GM18508 (cell line): ENCODE measurements around the gene VPS8.

ENCODE experiments used
- ATAC-seq: cut with Tn5 transposase; IDR thresholded peaks from one replicate; pipeline ENCODE4 v1.9.1; 2021; ENCODE audit warnings: moderate number of reproducible peaks; ENCODE audit not compliant: insufficient read depth, unreplicated experiment

VPS8 gene

GRCh38 chr3:185030951-185031350 lies 219.0 kb downstream of the VPS8 start:
- no peak for ATAC-seq

GRCh38 chr3:185037801-185038200 lies 225.8 kb downstream of the VPS8 start:
- no peak for ATAC-seq

GRCh38 chr3:185040425-185040824 lies 228.5 kb downstream of the VPS8 start:
- ATAC-seq: no peak

DNA sequence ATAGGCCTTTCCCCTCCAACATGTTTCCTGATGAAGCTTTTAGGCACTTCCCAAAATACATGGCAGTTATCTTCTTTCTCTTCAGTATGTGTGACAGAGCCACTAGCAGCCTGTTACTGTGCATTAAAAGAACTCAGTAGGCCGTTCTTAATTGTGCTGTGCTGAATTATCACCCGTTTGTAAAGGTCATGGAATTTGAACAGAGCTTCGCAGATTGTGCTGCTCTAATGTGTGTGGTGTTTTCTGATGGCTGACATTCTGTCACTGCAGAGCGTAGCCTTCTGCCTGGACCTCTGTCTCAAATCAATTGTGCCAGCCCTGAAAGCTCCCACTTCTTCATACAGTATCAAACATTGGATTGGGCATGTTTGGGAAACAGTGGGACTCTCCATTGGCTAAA lies 229.6 kb downstream of the VPS8 start:
- no peak for ATAC-seq

GRCh38 chr3:185042312-185043050 lies 230.5 kb downstream of the VPS8 start:
- no peak for ATAC-seq

DNA sequence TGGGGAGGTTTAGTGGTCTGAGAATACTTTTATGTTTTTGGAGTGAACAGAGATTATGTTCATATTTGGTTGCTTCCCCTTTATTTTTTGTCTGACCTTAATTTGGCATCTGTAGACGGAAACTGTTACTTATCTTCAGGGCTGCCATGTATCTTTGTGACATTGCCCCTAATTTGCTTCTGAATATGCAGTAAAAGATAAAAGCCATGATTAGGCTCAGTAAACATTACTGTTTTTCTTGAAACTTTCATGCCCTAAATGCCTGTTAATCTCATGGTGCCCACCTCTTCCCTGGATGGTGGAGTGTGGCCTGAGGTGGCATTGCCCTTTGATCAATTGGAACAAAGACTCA lies 234.2 kb downstream of the VPS8 start:
- ATAC-seq: no peak

GRCh38 chr3:185046603-185047002 lies 234.6 kb downstream of the VPS8 start:
- no peak for ATAC-seq

DNA sequence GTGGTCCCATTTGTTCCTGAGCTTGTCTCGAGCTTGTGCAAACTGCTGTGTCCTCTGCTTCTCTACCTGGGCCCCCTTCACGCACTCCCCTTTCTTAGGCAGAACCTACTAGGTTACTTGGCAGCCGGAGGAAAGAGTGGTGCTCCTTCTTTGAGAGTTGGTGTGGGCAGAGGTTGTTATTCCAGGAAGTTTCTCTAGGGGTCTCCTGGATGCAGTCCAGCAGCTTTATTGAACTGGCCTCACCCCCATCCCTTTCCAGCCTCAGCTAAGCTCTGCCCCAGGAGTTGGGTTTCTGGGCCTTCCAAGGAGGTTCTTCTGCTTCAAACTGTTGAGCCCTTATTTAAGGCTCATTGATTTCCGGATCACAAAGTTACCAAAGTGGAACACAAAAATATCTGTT lies 237.7 kb downstream of the VPS8 start:
- ATAC-seq: no peak

GRCh38 chr3:185051801-185052200 lies 239.8 kb downstream of the VPS8 start:
- no peak for ATAC-seq

DNA sequence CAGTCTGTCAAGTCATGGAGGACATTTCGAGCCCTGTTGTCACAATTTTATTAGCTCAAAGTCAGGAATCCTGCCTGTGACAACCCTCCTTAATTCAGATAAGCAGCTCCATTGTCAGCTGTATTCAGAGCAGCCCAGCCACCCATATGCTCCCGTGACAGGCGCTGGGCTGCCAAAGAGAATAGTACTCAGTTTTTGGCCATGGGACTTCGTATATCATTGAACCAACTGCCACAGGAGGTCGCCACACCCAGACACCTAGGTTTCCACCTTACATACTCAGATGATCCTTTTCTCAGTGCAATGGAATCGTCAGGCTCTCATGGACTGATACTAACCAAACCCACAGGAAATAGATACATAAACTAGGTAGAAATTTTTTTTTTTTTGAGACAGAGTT lies 240.7 kb downstream of the VPS8 start:
- no peak for ATAC-seq

DNA sequence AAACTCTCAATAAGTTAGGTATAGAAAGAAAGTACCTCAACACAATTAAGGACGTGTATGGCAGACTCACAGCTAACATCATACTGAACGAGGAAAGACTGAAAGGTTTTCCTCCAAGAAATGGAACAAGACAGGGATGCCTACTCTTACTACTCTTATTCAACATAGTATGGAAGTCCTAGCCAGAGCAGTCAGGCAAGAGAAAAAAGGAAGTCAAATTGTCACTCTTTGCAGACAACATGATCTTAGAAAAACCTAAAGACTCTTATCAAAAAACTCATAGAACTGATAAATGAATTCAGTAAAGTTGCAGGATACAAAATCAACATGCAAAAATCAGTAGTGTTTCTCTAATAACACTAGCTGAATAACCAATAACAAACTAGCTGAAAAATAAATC lies 244.9 kb downstream of the VPS8 start:
- ATAC-seq: no peak

- ATAC-seq: no peak
Observed at GRCh38 chr3:185057829-185058228, 245.9 kb downstream of the VPS8 start.

DNA sequence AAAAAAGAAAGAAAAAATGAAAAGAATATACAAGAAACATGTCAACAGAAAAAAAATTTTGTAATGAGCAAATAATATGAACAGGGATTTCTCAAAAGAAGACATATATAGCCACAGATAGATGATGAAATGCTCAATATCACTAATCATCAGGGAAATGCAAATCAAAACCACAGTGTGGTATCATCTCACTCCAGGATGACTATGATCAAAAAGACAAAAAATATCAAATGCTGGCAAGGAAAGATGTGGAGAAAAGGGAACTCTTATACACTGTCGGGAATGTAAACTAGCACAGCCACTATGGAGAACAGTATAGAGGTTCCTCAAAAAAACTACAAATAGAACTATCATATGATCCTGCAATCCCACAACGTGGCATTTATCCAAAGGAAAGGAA lies 246.8 kb downstream of the VPS8 start:
- ATAC-seq: no peak

- ATAC-seq: no peak
Observed at GRCh38 chr3:185059766-185060165, 247.8 kb downstream of the VPS8 start.

DNA sequence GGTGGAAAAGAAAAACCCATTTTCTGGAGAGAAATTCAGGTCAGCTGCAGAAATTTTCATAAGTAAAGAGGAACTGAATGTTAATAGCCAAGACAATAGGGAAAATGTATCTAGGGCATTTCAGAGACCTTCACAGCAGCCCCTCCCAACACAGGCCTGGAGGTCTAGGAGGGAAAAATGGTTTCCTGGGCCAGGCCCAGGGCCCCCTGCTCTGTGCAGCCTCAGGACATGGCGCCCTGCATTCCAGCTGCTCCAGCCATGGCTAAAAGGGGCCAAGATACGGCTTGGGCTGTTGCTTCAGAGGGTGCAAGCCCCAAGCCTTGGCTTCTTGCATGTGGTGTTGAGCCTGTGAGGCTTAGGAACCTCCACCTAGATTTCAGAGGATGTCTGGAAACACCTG lies 248.7 kb downstream of the VPS8 start:
- ATAC-seq: no peak

GRCh38 chr3:185062191-185062590 lies 250.2 kb downstream of the VPS8 start:
- no peak for ATAC-seq

GRCh38 chr3:185063431-185063830 lies 251.5 kb downstream of the VPS8 start:
- no peak for ATAC-seq

DNA sequence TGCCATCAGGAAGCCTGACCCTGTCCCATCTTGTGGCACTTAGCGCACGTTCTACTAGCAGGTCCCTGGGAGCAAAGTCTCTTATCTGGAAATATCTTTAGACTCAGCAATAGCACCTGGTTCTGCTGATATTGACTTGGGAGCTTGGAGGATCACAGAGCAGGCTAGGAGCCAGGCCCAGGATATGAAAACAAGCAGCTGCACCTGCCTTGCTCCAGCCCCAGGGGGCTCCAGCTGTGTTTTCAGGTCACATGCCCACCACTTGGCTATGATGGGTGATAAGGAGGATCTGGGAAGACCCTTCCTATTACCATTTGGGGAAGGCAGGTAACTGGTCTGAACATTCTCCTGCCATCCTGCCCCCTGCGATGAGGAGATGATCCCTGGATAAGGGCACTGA lies 253.1 kb downstream of the VPS8 start:
- no peak for ATAC-seq

- ATAC-seq: no peak
Observed at GRCh38 chr3:185066251-185066650, 254.3 kb downstream of the VPS8 start.

DNA sequence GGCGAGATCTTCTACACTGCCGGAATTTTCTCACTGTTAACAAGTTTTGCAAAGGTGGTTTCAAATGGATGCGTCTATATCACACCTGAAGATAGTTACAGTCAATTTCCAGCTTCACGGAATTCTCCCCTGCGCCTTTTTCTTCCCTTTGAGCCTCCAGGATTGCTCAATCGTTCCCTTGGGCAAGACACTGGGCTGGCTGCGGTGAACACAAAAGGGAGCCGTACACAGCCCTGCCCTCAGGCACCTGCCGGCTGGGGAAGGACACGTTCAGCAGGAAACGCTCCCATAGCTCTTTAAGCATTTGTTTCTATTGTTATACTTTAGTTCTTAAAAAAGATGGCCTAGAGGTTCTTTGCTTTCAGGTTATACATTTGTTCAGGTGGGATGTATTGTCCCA lies 255.2 kb downstream of the VPS8 start:
- ATAC-seq: no peak

- no peak for ATAC-seq
Observed at GRCh38 chr3:185069037-185070030, 257.4 kb downstream of the VPS8 start.
